NK-92 (cell line): ENCODE data around the gene MXD4.

ENCODE experiments used
- DNase-seq: peaks from one replicate; lab custom pipeline; 2025; ENCODE audit not compliant: unreplicated experiment; lab: John Stamatoyannopoulos, UW

The MXD4 gene

GRCh38 chr4:2264481-2265041 is 2.7 kb upstream of the MXD4 start:
- no peak for DNase-seq

- no peak for DNase-seq
Observed at GRCh38 chr4:2263926-2264321, 2.0 kb upstream of the MXD4 start.

DNA sequence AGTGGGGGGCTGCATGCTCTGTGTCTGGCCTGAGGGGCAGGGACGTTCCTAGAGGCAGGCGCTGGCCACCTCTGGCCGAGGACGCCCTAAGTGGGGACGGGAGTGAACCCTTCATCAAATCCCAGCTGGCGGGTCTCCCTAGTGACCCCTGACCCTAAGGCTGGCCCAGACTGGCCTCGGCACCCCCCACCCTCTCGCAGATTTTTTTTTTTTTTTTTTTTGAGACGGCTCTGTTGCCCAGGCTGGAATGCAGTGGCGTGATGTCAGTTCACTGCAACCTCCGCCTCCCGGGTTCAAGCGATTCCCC is 988 bp upstream of the MXD4 start:
- DNase-seq: no peak

- DNase-seq: peak; percentile 86
Observed at GRCh38 chr4:2262145-2262943, 435 bp upstream of the MXD4 start.

DNA sequence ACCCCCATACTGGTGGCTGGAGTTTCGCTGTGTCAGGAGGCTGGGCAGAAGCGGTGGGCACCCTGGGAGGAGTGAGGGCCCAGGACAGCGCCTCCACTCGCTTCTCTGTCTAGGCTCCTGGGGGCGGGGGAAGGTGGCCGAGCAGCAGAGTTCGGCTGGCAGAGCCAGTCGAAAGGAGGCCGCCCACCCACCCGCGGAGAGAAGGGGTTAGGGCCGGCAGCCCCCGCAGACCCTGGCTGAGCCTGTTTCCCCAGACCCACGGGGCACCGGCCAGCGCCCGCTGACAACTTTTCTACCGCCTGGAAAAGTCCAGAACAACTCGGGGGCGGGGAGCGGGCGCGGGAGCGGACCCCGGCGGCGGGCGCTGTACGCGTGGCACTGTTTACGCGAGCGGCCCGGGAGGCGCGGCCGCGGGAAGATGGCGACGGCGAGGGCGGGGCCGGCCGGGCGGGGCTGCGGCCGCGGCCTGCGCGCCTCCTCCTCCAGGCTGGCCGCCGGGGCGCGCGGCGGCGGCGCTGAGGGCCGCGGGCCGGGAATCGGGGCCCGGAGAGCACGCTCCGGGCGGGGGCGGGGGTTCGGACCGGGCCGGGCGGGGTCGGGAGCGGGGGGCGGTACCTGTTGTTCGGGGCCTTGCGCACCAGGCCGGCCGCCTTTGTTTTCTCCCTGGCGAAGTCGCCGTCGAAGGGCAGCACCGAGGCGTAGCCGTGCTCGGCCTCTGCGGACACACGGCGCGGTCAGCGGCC is 628 bp downstream of the MXD4 start:
- no peak for DNase-seq

GRCh38 chr4:2260344-2261109 is 1.4 kb downstream of the MXD4 start:
- no peak for DNase-seq

GRCh38 chr4:2259541-2260343 is 2.2 kb downstream of the MXD4 start:
- no peak for DNase-seq

GRCh38 chr4:2259036-2259540 is 2.8 kb downstream of the MXD4 start:
- DNase-seq: no peak

GRCh38 chr4:2258091-2259035 is 3.5 kb downstream of the MXD4 start:
- no peak for DNase-seq

- DNase-seq: no peak
Observed at GRCh38 chr4:2257361-2258081, 4.4 kb downstream of the MXD4 start.

GRCh38 chr4:2256781-2257191 is 5.1 kb downstream of the MXD4 start:
- no peak for DNase-seq

GRCh38 chr4:2256156-2256731 is 5.7 kb downstream of the MXD4 start:
- DNase-seq: no peak

DNA sequence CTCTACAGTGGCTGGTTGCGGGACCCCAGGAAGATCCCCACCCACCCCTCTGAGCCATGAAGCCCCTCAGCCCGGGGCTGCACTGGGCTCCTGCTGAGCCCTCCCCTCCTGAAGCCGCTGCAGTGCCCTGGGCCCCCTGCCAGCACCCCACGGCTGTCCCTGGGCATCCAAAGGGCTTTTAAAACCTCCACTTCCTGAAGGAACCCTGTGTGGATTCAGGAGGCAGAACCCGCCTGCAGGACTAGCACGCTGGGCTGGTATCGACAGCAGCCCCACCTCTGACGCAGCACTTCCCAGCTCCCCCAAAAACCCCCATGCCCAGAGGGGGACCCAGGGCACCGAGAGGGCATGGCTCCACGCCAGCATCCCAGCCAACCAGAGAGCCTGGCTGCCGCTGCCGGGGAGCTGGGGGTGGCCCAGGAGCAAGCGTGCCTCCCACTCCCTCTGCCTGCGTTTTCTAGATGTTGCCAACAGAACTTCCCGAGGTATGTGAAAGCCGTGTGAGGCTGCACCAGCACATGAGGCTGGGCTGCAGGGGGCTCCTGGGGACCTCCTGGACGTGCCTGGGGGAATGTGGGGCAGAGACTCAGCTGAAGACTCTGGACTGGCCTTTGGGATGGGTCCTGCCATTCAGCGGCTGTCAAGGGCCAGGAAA is 6.3 kb downstream of the MXD4 start:
- DNase-seq: no peak

DNA sequence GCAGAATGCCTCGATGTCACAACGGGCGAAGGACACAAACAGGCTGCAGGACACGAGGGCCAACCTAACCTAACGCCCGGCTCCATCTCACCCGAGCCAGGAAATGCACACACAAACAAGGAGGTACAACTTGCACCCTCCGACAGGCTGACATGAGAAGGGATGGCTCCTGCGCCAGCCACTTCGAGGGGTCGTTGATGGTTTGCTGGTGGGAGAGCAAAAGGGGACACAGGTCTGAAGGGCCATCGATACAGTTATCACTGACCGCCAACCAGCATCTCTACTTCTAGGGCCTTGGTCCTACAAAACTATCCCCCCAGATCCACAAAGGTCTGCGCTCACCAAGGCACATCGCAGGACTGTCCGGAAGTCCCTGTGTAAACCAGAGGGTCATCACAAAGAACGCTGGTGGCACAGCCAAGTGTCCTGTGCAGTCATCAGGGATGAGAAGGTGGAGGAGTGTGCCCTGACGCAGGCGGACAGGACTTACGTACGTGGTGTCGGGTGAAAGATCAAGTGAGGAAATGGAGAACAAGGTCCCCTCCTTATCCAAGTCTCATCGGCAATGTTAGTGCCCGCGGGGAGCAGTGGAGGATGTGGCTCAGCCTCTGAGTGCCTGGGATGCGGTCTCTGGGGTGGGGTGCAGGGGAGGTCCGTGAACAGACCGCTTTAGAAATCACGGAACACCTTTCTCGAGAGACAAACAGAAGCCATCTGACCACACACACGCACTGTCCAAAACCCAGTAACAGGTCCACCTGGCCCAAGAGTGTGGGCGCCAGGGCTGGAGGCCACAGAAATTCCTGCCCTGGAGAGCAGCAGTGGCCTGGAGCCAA is 7.0 kb downstream of the MXD4 start:
- no peak for DNase-seq

DNA sequence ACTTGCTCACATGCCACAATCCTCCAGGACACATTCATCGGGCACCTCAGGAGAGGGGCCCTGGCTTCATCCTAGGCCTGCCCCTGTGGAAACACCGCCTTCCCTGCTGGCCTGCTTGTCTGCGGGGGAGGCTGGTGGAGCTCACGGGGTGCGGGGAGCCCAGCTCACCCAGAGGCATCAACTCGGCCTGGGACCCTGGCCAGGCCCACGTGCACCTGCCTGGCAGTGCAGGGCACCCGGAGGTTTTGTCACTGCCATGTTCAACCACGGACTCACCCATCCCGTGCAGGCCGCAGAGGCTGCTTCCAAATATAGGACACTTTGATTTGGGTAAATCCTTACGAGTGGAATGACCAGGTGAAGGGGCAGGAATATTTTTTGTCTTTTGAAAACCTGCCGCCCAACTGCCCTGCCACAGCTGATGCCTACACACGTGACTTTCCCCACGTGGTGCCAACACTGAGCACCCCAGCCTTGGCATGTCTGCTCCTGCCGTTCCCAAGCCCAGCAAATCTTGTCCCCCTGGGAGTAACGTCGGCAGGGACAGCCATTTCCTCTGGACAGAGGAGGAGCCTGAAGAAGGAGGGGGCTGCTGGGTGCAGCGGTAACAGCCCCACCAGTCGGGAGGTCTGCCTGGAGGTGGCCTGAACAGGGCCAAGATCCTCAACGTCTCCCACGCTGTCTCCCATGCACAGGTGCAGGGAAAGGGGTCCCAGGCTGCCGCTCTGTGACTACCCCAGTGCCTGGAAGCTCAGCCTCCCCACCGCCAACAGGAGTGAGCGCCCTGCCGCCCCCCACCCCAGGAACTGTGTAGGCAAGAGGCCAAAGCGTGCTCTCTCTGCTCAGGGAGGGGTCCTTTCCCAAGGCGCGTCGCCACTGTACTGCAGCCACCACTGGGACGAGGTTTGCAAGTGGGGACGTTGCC is 8.5 kb downstream of the MXD4 start:
- DNase-seq: no peak

DNA sequence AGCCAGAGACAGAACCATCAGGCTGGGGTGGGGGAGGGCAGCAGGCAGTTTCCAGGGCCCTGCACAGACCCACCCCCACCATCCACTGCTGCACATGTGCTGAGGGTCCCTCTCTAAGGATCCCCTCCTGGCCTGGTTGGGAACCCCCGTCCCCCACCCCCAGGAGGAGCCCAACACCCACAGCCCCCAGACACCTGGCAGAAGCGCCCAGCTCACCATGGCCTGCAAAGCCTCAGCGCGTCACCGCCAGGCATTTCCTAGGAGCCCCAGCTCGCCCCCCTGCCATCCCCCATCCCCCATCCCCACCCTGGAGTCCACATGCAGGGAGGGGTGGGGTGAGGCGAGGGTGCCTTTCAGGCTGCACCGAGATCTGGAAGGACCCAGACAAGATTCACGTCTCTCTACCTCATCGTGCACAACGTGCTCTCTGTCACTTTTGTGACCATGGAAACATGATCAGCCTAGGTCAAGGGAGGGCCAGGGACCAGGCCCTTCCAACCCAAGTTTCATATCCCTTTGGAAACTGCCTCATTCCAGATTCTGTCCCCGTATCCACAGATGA is 9.3 kb downstream of the MXD4 start:
- no peak for DNase-seq
